NCI-H748 (cell line): ENCODE measurements around the gene CD101.
A peak's percentile ranks its signal among the peaks of the same experiment; 100 is the strongest.

Source experiments
- DNase-seq: peaks from one replicate; lab custom pipeline; 2025; ENCODE audit not compliant: unreplicated experiment; lab: John Stamatoyannopoulos, UW

CD101 gene

DNA sequence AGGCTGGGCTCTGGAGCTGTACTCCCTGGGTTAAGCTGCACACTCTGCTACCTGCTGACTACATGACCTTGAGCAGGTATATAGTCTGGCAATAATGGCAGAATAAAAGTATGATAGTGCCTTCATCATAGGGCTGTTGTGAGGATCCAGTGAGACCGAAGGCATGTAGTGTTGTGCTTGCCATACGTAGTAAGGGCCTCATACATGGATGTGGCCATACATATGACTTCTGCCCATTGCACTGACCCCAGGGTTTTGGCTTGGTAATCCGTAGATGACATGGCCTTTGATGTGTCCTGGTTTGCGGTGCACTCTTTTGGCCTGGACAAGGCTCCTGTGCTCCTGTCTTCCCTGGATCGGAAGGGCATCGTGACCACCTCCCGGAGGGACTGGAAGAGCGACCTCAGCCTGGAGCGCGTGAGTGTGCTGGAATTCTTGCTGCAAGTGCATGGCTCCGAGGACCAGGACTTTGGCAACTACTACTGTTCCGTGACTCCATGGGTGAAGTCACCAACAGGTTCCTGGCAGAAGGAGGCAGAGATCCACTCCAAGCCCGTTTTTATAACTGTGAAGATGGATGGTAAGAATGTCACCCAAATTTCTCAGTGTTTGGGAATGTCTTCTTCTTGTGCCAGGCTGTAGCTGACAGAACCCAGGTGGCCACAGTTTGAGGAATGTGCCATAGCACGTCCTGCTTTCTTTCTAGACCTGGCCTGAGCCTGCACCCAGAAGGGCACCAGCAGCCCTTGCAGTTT lies 17.0 kb upstream of the CD101 start:
- no peak for DNase-seq

GRCh38 chr1:116986421-116987255 lies 14.9 kb upstream of the CD101 start:
- DNase-seq, result no peak

DNA sequence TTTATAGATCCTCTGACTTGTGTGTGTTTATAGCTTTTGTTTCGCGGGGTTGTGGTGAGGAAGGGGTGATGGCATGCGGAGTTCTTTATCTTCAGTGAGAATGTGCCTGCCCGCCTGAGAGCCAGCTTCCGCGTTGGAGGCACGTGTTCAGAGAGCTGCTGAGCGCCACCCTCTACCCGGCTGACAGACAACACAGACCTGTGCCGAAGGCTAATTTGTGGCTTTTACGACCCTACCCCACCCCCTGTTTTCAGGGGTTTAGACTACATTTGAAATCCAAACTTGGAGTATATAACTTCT lies 14.4 kb upstream of the CD101 start:
- peak; percentile 29 for DNase-seq

GRCh38 chr1:116988248-116988647 lies 13.3 kb upstream of the CD101 start:
- DNase-seq, result peak; percentile 70

- DNase-seq, result peak; percentile 98
These were observed 12.7 kb upstream of the CD101 start for GRCh38 chr1:116988908-116989307.

DNA sequence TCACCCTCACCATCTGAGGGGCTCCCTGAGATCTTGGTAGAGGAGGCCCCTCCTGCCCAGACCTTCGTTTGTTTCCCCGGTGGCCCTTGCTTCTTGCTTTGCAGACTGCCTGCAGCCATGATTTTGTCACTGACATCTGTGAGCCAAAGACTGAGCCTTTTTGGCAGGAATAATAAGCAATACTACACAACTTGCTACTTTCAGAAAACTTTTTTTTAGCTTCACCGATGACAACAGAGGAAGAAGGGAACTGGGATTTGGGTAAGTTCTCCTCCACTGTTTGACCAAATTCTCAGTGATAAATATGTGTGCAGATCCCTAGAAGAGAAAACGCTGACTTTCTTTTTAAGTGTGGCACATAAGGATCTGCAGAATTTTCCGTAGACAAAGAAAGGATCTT lies 11.7 kb upstream of the CD101 start:
- DNase-seq, result no peak

DNA sequence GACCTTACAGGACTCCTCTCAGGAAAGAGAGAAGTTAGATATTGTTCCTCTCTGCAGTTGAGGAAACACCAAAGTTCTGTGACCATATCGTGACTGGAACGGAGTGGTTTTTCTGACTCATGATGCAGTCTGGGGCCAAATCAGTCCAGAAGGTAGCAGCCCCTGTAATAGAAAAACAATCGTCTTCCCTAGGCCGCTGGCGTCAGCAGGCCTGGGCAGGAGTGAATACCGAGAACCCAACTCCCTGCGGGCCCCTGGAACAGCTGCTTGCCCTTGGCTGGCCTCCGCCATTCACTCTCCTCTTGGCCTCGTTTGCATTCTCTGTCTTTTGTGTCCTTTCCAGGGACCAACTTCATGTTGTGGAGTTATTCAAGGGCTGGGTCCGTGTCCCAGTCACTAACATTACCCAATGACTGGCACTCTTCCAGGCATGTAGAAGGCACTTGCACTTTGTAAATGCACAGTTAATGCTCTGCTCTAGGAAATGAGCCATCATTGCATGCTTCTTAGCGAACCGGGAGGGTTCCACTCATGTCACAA lies 10.9 kb upstream of the CD101 start:
- DNase-seq, result peak; percentile 10

- DNase-seq, result no peak
These were observed 10.3 kb upstream of the CD101 start for GRCh38 chr1:116991171-116991845.

DNA sequence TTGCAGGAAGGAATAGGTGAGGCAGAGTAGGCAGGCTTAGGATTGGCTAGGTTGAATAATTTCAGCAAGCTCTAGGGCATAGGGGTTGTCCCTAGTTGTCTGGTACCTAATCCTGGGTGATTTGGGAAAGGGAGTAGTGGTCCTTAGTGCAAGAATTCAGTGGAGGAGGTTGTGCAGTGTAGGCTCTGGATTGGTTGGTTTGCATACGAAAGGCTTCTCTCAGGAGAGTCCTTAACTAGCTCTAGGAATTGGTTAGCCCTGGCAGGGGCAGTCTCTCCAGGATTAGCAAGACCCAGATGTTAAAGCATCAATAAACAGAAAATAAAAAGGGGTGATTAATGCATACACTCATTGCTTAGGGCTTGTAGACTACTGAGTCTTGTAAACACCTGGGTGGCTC lies 9.6 kb upstream of the CD101 start:
- DNase-seq, result no peak

GRCh38 chr1:116993286-116993685 lies 8.3 kb upstream of the CD101 start:
- DNase-seq, result no peak

DNA sequence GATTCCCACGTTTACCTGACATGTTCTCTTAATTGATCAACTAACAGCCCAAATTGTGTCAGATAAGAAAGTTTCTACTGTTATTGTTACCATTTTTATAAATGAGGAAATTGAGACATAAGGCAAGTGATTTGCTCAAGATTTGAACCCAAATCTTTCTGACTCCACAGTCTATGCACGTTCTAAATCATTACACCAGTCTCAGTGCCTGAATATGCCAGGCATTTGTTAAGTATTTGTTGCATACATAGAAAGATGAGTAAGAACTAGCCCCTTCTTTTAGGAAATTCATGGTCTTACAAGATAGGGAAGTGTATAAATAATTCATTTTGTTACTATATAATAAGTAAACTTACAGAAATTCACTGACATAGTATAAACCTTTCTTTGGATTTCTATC lies 7.1 kb upstream of the CD101 start:
- no peak for DNase-seq

DNA sequence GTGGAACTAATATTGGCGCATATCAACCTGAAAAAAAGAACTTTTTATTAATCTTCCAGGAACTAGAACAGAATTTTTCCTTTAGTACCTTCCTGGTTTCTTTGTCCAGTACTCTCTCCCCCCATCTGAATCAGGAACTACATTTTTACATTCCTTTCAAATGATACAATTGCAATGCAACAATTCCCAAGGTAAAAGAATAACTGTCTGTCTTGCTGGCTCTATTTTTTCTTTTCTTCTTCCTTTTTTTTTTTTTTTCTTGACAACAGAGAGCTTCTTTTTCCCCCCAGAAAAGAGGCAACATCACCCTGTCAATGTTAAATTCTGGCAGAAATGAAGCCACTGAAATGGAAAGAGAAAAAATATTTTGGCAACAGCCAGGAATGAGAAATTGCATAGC lies 4.5 kb upstream of the CD101 start:
- no peak for DNase-seq

GRCh38 chr1:116997636-116998035 lies 3.9 kb upstream of the CD101 start:
- no peak for DNase-seq

DNA sequence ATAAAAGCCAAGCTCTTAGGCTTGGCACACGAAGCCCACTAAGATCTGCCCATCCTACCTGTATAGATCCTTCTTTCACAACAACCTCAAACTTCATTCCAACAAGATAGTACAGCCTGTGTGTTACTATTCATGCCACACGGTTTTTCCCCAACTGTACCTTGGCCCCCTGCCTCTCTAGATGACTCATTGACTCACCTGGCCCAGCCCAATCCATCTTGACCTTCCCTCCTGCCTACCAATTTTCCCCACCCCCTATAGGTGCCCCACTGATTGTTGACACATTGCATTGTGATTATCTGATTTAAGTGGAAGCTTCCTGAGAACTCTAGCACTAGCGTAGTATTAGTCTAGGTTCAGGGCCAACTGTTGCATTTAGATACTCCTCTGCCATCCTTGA lies 2.0 kb upstream of the CD101 start:
- no peak for DNase-seq

- no peak for DNase-seq
These were observed 1.4 kb upstream of the CD101 start for GRCh38 chr1:117000142-117000541.

DNA sequence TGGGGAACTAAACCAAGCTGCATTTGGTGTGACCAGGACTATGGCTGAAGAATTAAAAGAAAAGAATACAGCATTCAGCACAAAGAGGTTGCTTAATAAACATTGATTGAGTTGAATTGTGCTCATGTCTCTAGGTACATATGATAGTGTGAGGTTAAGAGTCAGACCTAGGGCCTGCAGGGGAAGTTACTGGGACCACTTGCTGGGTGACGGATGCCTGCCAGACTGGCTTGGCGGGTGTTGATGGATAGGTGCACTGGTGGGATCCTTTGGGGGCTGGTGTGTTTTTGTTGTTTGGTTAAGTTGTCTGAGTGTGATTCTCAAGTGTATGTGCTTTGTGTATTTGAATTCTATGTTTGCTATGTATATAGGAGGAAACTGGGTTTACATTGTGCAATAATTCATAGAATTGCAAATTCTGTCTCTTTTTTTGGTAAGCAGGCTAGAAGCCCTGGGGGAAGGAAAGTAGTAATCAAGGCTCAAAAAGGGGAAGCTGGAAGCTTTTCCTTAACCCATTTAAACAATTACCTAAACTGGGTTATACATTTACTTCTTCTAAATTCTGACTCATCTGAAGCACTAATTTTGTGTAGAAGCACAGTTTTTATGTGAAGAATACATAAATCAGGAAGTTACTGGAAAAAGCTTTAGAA lies 1.8 kb downstream of the CD101 start:
- DNase-seq, result peak; percentile 48

DNA sequence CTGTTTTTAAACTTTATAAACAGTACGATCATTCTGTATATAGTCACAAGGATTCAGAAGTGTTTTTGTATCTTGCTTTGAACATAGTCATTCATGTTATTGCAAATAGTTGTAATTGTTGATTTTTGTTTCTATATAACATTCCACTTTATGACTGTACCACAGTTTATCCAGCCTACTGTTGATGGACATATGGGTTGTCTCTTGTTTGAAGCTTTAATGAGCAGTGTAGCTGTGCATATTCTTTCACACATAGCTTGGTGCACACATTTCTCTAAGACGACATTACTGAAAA lies 6.1 kb downstream of the CD101 start:
- DNase-seq, result no peak

GRCh38 chr1:117008656-117009055 lies 7.1 kb downstream of the CD101 start:
- no peak for DNase-seq

DNA sequence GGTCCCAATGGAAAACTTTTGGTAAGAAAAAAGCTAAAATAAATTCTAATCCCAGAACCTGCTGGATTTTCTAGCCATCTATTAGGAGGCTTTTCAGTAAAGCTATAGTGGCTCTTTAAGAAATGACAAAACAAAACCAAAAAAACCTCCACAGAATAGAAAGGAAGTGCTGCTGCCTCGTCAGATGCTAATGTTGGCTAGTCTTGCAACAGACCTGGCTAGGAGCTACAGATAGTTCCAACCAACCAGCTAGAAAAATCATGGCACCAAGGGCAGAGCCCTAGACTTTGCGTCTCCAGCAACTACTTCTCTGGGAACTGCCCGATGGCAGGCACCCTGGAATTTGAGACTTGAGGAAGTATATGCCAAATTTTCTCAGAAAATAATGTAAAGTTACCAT lies 7.6 kb downstream of the CD101 start:
- DNase-seq, result no peak

- no peak for DNase-seq
These were observed 8.9 kb downstream of the CD101 start for GRCh38 chr1:117010310-117010969.

DNA sequence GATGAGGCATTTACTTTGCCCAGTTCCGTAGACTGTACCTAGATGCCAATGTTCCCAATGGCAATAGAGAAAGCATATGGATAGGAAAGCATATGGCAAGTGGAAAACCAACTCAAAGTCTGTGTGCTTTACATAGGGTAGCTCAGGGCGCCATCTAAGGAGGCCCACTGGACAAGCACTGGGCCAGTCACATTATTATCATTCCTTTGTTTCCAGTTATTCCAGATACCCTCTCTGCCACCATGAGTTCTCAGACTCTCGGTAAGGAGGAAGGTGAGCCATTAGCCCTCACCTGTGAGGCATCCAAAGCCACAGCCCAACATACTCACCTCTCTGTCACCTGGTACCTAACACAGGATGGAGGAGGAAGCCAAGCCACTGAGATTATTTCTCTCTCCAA lies 9.8 kb downstream of the CD101 start:
- no peak for DNase-seq
